GM23248 (cell line): ENCODE data around the gene HAO2. TPM values are rescaled to one million over a fixed set of nuclear protein-coding genes. Genes with fewer than 3 reads are reported as not detected.
A peak's percentile ranks its signal among the peaks of the same experiment; 100 is the strongest.

Experiments
- DNase-seq: peaks from one replicate; pipeline ENCODE4 v3.0.0-alpha.2; 2015
- H2AFZ ChIP-seq: fragments of 200-600 bp; sonication (generic); 2 replicates; pipeline ENCODE4 v1.6.1; 2016; ENCODE audit warnings: antibody characterized with exemption
- H3F3A ChIP-seq: fragments of 200-600 bp; sonication (generic); 2 replicates; pipeline ENCODE4 v1.6.1; 2016; ENCODE audit warnings: mild to moderate bottlenecking, antibody characterized with exemption, mixed run types; ENCODE audit not compliant: insufficient read depth
- H3K27ac ChIP-seq: fragments of 200-600 bp; sonication (generic); 2 replicates; pipeline ENCODE4 v1.5.1; 2016; ENCODE audit warnings: mild to moderate bottlenecking
- H3K27me3 ChIP-seq: fragments of 200-600 bp; sonication (generic); replicated peaks from 2 replicates; pipeline ENCODE4 v1.6.1; 2016; ENCODE audit warnings: mild to moderate bottlenecking; ENCODE audit not compliant: insufficient read depth
- H3K36me3 ChIP-seq: fragments of 200-600 bp; sonication (generic); 2 replicates; pipeline ENCODE4 v1.6.1; 2016; ENCODE audit warnings: low read depth, mild to moderate bottlenecking
- H3K4me1 ChIP-seq: fragments of 200-600 bp; sonication (generic); 2 replicates; pipeline ENCODE4 v1.6.1; 2016; ENCODE audit warnings: mild to moderate bottlenecking; ENCODE audit not compliant: insufficient read depth
- H3K4me2 ChIP-seq: fragments of 200-600 bp; sonication (generic); one replicate; pipeline ENCODE4 v1.6.1; 2016; ENCODE audit warnings: mild to moderate bottlenecking; ENCODE audit not compliant: unreplicated experiment
- H3K4me3 ChIP-seq: fragments of 200-600 bp; sonication (generic); 2 replicates; pipeline ENCODE4 v1.5.1; 2016; ENCODE audit warnings: mild to moderate bottlenecking
- H3K79me2 ChIP-seq: fragments of 200-600 bp; sonication (generic); 2 replicates; pipeline ENCODE4 v1.6.1; 2016; ENCODE audit warnings: mild to moderate bottlenecking; ENCODE audit not compliant: insufficient read depth
- H3K9ac ChIP-seq: fragments of 200-600 bp; sonication (generic); 2 replicates; pipeline ENCODE4 v1.6.1; 2016; ENCODE audit warnings: mild to moderate bottlenecking
- H3K9me2 ChIP-seq: fragments of 200-600 bp; sonication (generic); 2 replicates; pipeline ENCODE4 v1.6.1; 2016; ENCODE audit warnings: mixed run types, mild to moderate bottlenecking, moderate library complexity; ENCODE audit not compliant: insufficient read depth
- H3K9me3 ChIP-seq: fragments of 200-600 bp; sonication (generic); one replicate; pipeline ENCODE4 v1.6.1; 2017; ENCODE audit warnings: low read depth
- H4K20me1 ChIP-seq: fragments of 200-600 bp; sonication (generic); 2 replicates; pipeline ENCODE4 v1.6.0; 2016; ENCODE audit not compliant: insufficient read depth
- EZH2 ChIP-seq: fragments of 200-600 bp; sonication (generic); IDR thresholded peaks from 2 replicates; pipeline ENCODE4 v1.6.1; 2018; ENCODE audit warnings: antibody characterized with exemption, mild to moderate bottlenecking; ENCODE audit not compliant: insufficient read depth, poor library complexity, severe bottlenecking
- EZH2phosphoT487 ChIP-seq: fragments of 200-600 bp; sonication (generic); IDR thresholded peaks from 2 replicates; pipeline ENCODE4 v1.6.1; 2018; ENCODE audit warnings: antibody characterized with exemption, moderate library complexity, mild to moderate bottlenecking, low read depth; ENCODE audit not compliant: insufficient read depth
- WGBS, 2 experiments: methylation state at CpG; one replicate each; pipeline ENCODE4 v1.1.6; 2015 to 2017; ENCODE audit warnings: low lambda C conversion rate in 2 of 2, low coverage in 1 of 2; ENCODE audit errors: missing lambda C conversion rate in 2 of 2; 5-methylcytosine and 5-hydroxymethylcytosine counted together
- in situ Hi-C: fragments of 300-500 bp; cut with MboI; formaldehyde crosslinking; loops from 2 replicates; pipeline ENCODE4 v1.15.0; 2020
- polyA plus RNA-seq: library from polyadenylated mRNA; unstranded; fragments of >200 nt; fragmentation: Nextera tagmentation; extraction: Ambion mirVana; gene quantifications from 2 replicates; pipeline ENCODE4 v1.2.1, GENCODE V29; 2016
- total RNA-seq: library from RNA; depleted of rRNA; stranded (reverse); fragments of >200 nt; shearing (Covaris generic); gene quantifications from 2 replicates; pipeline ENCODE4 v1.2.3, GENCODE V29; 2014

HAO2 gene
- total and polyA plus RNA-seq, 2 experiments from 2014 or later = not detected

DNA sequence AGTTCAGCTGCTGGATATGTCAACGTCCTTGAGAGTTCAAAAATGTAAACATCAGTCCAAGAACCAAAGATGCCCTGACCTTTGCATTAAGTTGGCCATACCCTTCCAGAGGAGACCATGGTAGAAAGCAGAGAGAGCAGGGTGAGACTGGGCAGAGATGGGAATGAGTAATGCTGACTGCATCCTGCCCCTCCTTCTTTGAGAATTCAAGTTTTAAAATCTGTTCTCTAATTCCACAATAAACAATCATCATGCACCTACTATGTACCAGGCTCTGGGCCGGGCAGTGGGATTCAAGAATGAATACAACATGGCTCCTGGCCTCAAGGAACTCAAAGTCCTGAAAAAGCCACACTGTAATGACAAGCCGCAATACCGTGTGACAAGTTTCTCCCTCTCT is 3.9 kb upstream of the HAO2 start:
- Histone ChIP-seq H3K79me2 (no peaks in the 10 kb centered on the region), H3K9ac (no peak overlapping the region), H3K9me2 (no peaks in the 10 kb centered on the region), H3K27ac (no peak overlapping the region), H3K4me2 (peak overlapping the region; percentile 7), H3K9me3 (no peaks in the 10 kb centered on the region), H3K27me3 (peaks cover 5% of the 10 kb centered on the region; the same call in 1 of the 2 replicates), H4K20me1 (no peaks in the 10 kb centered on the region), H2AFZ (0 out of 2 replicates have a peak overlapping the region, but pooled peaks have one; percentile 20), H3F3A (no peaks in the 10 kb centered on the region), H3K36me3 (no peaks in the 10 kb centered on the region), H3K4me1 (peaks cover 8% of the 10 kb centered on the region), H3K4me3 (no peak overlapping the region)
- 64 to 71% methylated on average over 4 of the region's 4 CpGs for WGBS, 2 experiments
- in situ Hi-C loops = loop anchor here (10.0 kb wide), 1 partner anchor 80 kb away; no protein-coding TSS in a partner anchor
- peak; percentile 50 for DNase-seq
- TF ChIP-seq EZH2 = no peak
- no peak for TF ChIP-seq EZH2phosphoT487

DNA sequence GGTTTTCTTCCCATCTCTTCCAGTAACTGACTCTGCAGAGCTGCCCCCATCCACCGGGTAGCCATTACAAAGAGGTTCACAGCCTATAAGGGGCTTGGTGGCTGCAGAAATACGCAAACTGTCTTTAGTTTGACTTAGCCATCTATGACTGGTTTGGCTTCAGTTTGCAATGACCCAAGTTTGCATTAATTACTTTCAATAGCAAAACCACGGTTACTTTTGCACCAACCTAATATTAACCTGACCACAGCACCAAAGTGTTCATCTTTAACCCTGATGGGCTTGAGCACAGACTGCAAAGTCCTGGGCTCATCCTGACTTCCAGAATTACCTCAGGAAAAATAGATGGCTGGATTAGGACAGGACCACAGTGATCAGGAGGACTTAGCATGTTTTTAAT is 2.2 kb upstream of the HAO2 start:
- no peak overlapping the region for H2AFZ ChIP-seq
- no peaks in the 10 kb centered on the region for H3K79me2 ChIP-seq
- no peaks in the 10 kb centered on the region for H3F3A ChIP-seq
- H3K9me3 ChIP-seq = no peaks in the 10 kb centered on the region
- H3K36me3 ChIP-seq = no peaks in the 10 kb centered on the region
- H3K27ac ChIP-seq = no peak overlapping the region
- WGBS, 2 experiments = 93 to 94% methylated on average over 3 of the region's 3 CpGs
- TF ChIP-seq EZH2phosphoT487 (no peak), EZH2 (no peak)
- H3K27me3 ChIP-seq = peaks cover 9% of the 10 kb centered on the region; the same call in 1 of the 2 replicates
- no peak overlapping the region for H3K4me2 ChIP-seq
- H3K4me3 ChIP-seq = no peak overlapping the region
- no peak for DNase-seq
- in situ Hi-C loops = loop anchor here (10.0 kb wide), 1 partner anchor 82 kb away; no protein-coding TSS in a partner anchor
- H3K4me1 ChIP-seq = peaks cover 8% of the 10 kb centered on the region
- no peaks in the 10 kb centered on the region for H3K9me2 ChIP-seq
- H4K20me1 ChIP-seq = no peaks in the 10 kb centered on the region
- no peak overlapping the region for H3K9ac ChIP-seq

DNA sequence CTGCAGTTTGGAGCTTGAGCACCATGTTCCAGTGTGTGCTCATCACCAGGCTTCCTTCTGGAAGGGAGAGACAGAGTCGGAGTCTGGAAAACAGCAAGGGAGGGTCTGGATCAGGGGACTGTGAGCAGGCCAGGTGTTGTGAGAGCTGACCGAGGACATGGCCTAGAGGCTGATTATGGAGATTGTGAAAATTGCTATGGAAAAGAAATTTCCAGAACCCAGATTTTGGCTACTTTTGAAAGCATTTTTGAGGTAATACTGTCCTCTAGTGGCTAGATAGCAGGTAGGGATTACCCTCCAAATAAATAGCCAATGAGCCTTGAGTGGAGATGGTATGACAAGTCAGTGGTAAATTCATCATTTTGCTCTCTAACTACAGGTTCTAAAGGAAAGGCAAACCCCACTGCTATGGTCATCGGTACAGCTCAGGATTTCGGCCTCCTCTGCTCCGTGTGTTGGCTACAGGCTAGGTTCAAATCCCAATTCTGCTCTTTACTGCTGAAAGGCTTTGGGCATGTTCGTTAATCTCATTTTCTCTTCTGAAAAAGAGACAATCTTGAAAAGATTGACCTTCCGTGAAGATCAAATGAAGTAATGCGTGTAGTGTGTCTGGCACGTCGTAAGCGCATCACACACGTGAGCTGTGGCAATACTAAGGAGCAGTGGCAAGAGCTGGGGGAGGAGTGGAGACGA is 1.0 kb upstream of the HAO2 start:
- H3K9me2 ChIP-seq = no peaks in the 10 kb centered on the region
- no peaks in the 10 kb centered on the region for H3K9me3 ChIP-seq
- no peaks in the 10 kb centered on the region for H3K36me3 ChIP-seq
- H3K4me1 ChIP-seq = peaks cover 8% of the 10 kb centered on the region
- H3K4me2 ChIP-seq = no peak overlapping the region
- H3F3A ChIP-seq = no peaks in the 10 kb centered on the region
- no peaks in the 10 kb centered on the region for H4K20me1 ChIP-seq
- TF ChIP-seq EZH2phosphoT487 (no peak), EZH2 (no peak)
- no peak overlapping the region for H3K9ac ChIP-seq
- no peak overlapping the region for H3K27ac ChIP-seq
- peak; percentile 80 for DNase-seq
- H3K4me3 ChIP-seq = no peak overlapping the region
- H3K79me2 ChIP-seq = no peaks in the 10 kb centered on the region
- no peak overlapping the region for H2AFZ ChIP-seq
- peaks cover 9% of the 10 kb centered on the region; the same call in 1 of the 2 replicates for H3K27me3 ChIP-seq
- 36 to 42% methylated on average over 13 of the region's 13 CpGs for WGBS, 2 experiments
- in situ Hi-C loops = loop anchor here (10.0 kb wide), 1 partner anchor 83 kb away; no protein-coding TSS in a partner anchor

DNA sequence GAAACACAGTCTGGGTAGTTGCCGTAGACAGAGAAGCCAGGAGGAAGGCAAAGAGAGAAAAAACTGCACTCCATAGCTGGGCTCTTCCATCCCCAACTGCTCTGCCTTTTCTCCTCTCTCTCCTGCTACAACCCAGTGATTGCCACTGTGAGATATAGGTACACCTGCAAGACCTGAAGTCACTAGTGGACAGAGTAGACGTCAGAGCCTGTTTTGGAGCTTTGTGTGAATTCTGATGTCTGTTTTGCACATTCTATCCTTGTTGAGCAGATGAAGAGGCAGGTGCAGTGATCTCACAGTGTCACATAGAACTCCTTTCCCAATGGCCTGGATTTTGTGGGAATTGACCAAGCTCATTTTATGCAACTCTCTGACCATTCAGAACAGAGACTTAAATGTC is 2.2 kb downstream of the HAO2 start:
- H4K20me1 ChIP-seq = no peaks in the 10 kb centered on the region
- H3K4me3 ChIP-seq = no peak overlapping the region
- H3K36me3 ChIP-seq = no peaks in the 10 kb centered on the region
- in situ Hi-C loops = no loop called here
- H3K9ac ChIP-seq = no peak overlapping the region
- peaks cover 14% of the 10 kb centered on the region; the same call in 1 of the 2 replicates for H3K27me3 ChIP-seq
- no peak for DNase-seq
- no peaks in the 10 kb centered on the region for H3K9me3 ChIP-seq
- H3K27ac ChIP-seq = no peak overlapping the region
- no peaks in the 10 kb centered on the region for H3K9me2 ChIP-seq
- H2AFZ ChIP-seq = no peak overlapping the region
- 54 to 55% methylated on average over 2 of the region's 2 CpGs for WGBS, 2 experiments
- no peak for TF ChIP-seq EZH2
- no peak for TF ChIP-seq EZH2phosphoT487
- no peaks in the 10 kb centered on the region; the same call in 1 of the 2 replicates for H3K4me1 ChIP-seq
- H3K4me2 ChIP-seq = no peak overlapping the region
- H3F3A ChIP-seq = no peaks in the 10 kb centered on the region
- no peaks in the 10 kb centered on the region for H3K79me2 ChIP-seq
